ENCODE results near the gene MCM6.

The MCM6 gene

DNA sequence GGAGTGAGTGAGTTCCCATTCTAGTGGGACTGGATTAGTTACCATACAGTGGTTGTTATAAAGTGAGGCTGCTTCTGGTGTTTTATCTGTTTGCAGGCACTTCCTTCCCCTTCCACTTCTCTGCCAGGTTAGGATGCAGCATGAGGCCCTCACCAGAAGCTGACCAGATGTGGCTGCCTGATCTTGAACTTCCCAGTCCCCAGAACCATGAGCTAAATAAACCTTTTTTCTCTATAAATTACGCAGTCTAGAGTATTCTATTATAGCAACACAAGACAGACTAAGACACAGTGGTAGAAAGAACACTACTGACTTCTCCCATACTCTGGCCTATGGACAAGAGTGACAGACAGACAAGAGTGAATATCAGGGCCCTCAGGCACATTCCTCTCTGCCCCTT, 53.4 kb downstream of the MCM6 start:
- DNase-seq (ENCODE audit: low read depth, low spot score), result no peak
- CTCF ChIA-PET, result interaction anchor here (1.2 to 1.4 kb wide), 2 partner anchors 20 to 25 kb away, joined by 4 to 6 read pairs; no protein-coding TSS in a partner anchor
- TF ChIP-seq, protein P1, sequence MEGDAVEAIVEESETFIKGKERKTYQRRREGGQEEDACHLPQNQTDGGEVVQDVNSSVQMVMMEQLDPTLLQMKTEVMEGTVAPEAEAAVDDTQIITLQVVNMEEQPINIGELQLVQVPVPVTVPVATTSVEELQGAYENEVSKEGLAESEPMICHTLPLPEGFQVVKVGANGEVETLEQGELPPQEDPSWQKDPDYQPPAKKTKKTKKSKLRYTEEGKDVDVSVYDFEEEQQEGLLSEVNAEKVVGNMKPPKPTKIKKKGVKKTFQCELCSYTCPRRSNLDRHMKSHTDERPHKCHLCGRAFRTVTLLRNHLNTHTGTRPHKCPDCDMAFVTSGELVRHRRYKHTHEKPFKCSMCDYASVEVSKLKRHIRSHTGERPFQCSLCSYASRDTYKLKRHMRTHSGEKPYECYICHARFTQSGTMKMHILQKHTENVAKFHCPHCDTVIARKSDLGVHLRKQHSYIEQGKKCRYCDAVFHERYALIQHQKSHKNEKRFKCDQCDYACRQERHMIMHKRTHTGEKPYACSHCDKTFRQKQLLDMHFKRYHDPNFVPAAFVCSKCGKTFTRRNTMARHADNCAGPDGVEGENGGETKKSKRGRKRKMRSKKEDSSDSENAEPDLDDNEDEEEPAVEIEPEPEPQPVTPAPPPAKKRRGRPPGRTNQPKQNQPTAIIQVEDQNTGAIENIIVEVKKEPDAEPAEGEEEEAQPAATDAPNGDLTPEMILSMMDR (IDR thresholded peaks at IDR 0.05; ENCODE audit: insufficient read depth, low read length, missing control alignments), result no peak
- POLR2A ChIA-PET, result no interaction called here
- H3K4me3 ChIP-seq (ENCODE audit: low read depth, low read length), result no peak overlapping the region

DNA sequence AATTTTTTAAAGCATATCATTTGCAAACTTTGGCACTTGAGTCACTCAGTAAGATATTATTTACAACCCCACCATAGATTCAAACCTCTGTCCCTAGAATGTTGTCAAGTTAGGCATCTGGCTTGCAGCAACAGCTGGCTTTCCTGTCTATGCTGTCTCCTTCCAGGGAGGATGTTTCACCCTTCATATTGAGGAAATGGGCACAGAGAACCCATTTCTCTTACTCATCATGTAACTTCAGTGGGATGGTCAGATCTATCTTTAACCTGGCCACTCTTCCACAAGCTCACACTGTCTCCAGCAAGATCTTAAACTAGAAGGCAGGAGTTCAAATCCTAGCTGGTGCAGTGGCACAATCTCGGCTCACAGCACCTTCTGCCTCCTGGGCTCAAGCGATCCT, 55.1 kb downstream of the MCM6 start:
- no peak for DNase-seq (ENCODE audit: low read depth, low spot score)
- H3K4me3 ChIP-seq (ENCODE audit: low read depth, low read length), result no peak overlapping the region
- TF ChIP-seq, protein P1 (IDR thresholded peaks at IDR 0.05; ENCODE audit: insufficient read depth, low read length, missing control alignments), result no peak
- ChIA-PET CTCF (interaction anchor here (1.0 to 7.8 kb wide), 3 partner anchors 10 to 24 kb away, joined by 3 to 78 read pairs (median 4); no protein-coding TSS in a partner anchor), POLR2A (no interaction called here)

DNA sequence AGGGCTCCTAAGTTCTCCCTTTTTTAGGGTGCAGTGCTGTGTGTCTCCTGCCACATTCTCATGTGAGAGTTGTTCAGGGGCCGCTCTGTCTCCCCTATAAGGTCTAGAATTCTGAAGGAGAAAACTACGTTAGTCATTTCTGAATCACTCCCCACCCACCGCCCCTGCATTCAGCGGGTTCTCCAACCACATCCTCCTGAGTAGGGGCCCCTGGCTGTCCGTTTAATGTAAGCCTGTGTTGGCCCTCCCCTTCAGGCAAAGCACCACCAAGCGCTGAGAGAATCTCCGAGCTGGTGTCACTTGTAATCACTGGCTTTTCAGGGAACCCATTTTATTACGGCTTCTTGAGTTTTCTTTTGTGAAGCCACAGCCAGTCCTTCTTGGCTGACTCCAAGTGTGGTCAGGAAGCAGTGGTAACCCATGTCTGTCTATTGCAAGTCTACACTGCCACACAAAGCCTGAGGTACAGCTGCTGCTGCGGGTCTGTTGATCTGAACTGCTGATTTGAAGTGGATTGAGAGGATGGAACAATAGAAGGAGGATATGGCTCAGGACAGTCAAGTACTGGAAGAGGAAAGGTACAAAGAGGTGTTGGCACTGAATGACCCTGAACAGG, 56.1 kb downstream of the MCM6 start:
- no peak for DNase-seq (ENCODE audit: low read depth, low spot score)
- ChIA-PET POLR2A (interaction anchor here (1.0 kb wide), 1 partner anchor 19 kb away, joined by 3 read pairs; no protein-coding TSS in a partner anchor), CTCF (interaction anchor here (0.6 to 7.8 kb wide), 7 partner anchors 10 to 38 kb away, joined by 3 to 78 read pairs (median 3); no protein-coding TSS in a partner anchor)
- TF ChIP-seq, protein P1 (IDR thresholded peaks at IDR 0.05; ENCODE audit: insufficient read depth, low read length, missing control alignments), result no peak
- H3K4me3 ChIP-seq (ENCODE audit: low read depth, low read length), result no peak overlapping the region

DNA sequence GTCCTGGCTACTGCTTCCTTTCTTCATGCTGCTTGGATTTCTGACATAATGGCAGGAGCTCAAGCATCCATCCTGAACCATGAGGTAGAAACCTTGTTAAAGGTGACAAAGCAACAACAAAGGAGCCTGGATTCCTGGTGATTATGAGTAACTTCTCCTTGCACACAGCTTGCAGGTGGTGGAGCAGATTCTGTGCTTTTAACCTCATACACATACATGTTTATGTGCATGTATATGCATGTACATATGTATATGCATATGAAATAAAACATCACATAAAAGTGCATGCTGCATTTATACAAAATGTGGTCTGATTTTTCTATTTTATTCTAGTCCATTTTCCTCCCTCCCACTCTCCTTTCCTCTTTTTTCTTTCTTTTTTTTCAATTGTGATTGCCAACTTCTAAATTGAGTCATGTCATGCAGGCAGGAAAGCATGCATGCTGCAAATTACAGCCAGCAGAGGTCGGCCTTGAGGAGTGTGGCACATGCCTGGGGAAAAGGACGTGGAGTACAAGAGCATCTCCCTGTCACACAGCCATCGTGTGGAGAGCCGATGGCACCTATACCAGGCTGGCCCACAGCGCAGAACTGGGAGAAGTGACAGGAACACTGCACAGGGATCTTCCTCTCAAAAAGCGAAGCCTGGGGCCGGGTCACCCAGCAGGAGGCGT, 57.2 kb downstream of the MCM6 start:
- TF ChIP-seq, protein P1 (IDR thresholded peaks at IDR 0.05; ENCODE audit: insufficient read depth, low read length, missing control alignments), result peak; percentile 56
- DNase-seq (ENCODE audit: low read depth, low spot score), result no peak
- POLR2A ChIA-PET, result no interaction called here
- CTCF ChIA-PET, result interaction anchor here (0.7 to 7.8 kb wide), 6 partner anchors 13 to 37 kb away, joined by 3 to 78 read pairs (median 4); no protein-coding TSS in a partner anchor
- no peak overlapping the region for H3K4me3 ChIP-seq (ENCODE audit: low read depth, low read length)

DNA sequence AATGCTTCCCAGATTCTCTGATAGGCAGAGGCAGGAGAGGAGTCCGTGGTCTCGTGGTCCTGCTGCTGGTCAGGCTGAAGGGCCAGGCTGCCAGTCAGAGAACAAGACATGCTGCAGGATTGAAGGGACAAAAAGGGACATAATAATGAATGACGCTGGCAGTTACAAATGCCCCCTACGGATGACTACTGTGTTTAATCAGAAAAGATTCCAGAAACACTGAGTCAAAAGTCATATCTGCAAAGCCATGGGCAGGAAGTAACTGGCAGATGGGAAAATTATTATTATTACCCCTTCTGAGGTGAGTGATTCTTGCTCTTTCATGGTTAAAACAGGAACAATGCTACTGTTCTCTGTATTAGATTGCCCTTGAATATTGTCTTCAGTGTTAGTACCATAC, 58.3 kb downstream of the MCM6 start:
- CTCF ChIA-PET, result interaction anchor here (0.7 to 7.8 kb wide), 3 partner anchors 10 to 21 kb away, joined by 3 to 78 read pairs (median 3); no protein-coding TSS in a partner anchor
- DNase-seq (ENCODE audit: low read depth, low spot score), result no peak
- POLR2A ChIA-PET, result no interaction called here
- H3K4me3 ChIP-seq (ENCODE audit: low read depth, low read length), result no peak overlapping the region
- TF ChIP-seq, protein P1 (IDR thresholded peaks at IDR 0.05; ENCODE audit: insufficient read depth, low read length, missing control alignments), result no peak

DNA sequence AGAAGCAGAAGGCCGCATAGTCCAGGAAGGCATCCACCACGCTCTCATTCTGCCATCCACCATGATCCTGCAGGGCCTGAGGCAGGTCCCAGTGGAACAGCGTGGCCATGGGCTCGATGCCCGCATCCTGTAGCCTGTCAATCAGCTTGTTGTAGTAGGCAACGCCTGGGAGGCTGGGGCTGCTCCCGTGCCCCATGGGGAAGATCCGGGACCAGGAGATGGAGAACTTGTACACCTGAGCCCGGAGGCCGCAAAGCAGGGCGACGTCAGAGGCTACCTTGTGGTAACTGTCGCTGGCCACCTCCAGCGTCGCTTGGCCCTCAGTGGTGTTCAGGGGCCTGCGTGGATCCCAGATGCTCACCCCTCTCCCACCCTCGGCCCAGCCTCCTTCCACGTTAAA, 58.8 kb downstream of the MCM6 start:
- ChIA-PET CTCF (interaction anchor here (7.8 kb wide), 1 partner anchor 20 kb away, joined by 78 read pairs; no protein-coding TSS in a partner anchor), POLR2A (no interaction called here)
- no peak overlapping the region for H3K4me3 ChIP-seq (ENCODE audit: low read depth, low read length)
- no peak for DNase-seq (ENCODE audit: low read depth, low spot score)
- TF ChIP-seq, protein P1 (IDR thresholded peaks at IDR 0.05; ENCODE audit: insufficient read depth, low read length, missing control alignments), result no peak

All from AG04449 (cell line).